HG03108 (cell line): Measurements from ENCODE around the gene FJX1.
"Not testable (repeated sequence)": the region's sequence is repeated elsewhere in the genome, so short reads cannot be mapped to it uniquely, and the experiment has no call there.

Experiments
- ATAC-seq: cut with Tn5 transposase; IDR thresholded peaks from one replicate; pipeline ENCODE4 v1.9.1; 2021; ENCODE audit warnings: moderate library complexity; ENCODE audit not compliant: unreplicated experiment

The FJX1 gene

DNA sequence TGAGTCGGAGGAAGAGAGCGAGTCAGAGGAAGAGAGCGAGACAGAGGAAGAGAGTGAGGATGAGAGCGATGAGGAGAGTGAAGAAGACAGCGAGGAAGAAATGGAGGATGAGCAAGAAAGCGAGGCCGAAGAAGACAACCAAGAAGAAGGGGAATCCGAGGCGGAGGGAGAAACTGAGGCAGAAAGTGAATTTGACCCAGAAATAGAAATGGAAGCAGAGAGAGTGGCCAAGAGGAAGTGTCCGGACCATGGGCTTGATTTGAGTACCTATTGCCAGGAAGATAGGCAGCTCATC, 45.1 kb downstream of the FJX1 start:
- ATAC-seq: no peak

DNA sequence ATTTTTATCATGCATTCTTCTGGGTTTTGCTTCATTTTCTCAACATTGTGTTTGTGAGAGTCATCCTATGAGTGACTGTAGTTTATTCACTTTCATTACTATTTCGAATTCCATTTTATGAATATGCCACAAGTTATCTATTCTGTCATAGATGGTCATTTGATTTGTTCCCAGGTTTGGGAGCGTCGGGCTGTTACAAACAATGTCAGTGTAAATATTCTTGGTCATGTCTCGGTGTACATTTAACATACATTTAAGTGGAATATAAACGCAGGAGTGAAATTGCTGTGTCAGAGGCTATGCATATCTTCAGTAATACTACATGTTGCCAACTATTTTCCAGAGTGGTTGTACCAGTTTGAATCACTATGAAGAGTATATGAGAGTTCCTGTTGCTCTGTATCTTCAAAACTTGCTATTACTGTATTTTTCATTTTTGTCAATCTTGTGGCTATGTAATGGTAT, 46.7 kb downstream of the FJX1 start:
- no peak for ATAC-seq

DNA sequence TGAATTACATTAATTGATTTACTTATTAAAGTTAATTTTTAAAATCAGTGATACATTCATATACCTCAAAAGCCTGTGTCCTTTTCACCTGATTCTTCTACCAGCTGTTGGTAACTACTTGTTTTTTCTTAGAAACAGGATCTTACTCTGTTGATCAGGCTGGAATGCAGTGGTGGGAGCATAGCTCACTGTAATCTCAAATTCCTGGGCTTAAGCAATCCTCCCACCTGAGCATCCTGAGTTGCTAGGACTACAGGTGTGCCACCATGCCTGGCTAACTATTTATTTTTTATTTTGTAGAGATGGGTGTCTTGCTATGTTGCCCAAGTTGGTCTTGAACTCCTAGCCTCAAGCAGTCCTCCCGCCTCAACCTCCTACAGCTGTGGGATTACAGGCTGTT, 49.0 kb downstream of the FJX1 start:
- ATAC-seq: no peak

DNA sequence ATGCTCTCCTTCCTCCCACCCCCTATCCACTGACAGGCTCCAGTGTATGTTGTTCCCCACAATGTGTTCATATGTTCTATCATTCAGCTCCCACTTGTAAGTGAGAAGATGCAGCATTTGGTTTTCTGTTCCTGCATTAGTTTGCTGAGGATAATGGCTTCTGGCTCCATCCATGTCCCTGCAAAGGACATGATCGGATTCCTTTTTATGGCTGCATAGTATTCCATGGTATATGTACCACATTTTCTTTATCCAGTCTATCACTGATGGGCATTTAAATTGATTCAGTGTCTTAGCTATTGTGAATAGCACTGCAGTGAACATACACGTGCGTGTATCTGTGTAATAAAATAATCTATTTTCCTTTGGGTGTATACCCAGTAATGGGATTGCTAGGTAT, 50.1 kb downstream of the FJX1 start:
- not testable (repeated sequence) for ATAC-seq
